Lower leg skin (tissue), 3 donors: ENCODE results near the gene NUDT1.

Experiments used
- CTCF ChIP-seq, 3 donors: fragments of 450-650 bp; IDR thresholded peaks; one replicate each; pipeline ENCODE4 v1.5.1; 2016; ENCODE audit warnings: antibody characterized with exemption in 3 of 3, mild to moderate bottlenecking in 3 of 3, moderate library complexity in 2 of 3
- POLR2A ChIP-seq, 2 donors: fragments of 450-650 bp; IDR thresholded peaks; one replicate each; pipeline ENCODE4 v1.6.1; 2016 to 2017; ENCODE audit warnings: antibody characterized with exemption in 2 of 2, mild to moderate bottlenecking in 1 of 2, moderate library complexity in 1 of 2

- TF ChIP-seq CTCF (IDR thresholded peaks at IDR 0.05) (no peak), POLR2A (IDR thresholded peaks at IDR 0.05) (no peak)
Observed at GRCh38 chr7:2228921-2229320, 13.1 kb upstream of the NUDT1 start.
